Duodenal mucosa (tissue), 2 donors: ENCODE results near the gene SPSB1.

Experiments used
- H3K27ac ChIP-seq: one replicate; pipeline ENCODE4 v1.7.0; 2013; ENCODE audit warnings: low read depth, low read length
- H3K27me3 ChIP-seq, 2 donors: one replicate each; pipeline ENCODE4 v1.7.0; 2013; ENCODE audit warnings: low read length in 2 of 2, control low read depth in 1 of 2; ENCODE audit not compliant: insufficient read depth in 2 of 2, control insufficient read depth in 1 of 2
- H3K36me3 ChIP-seq, 2 donors: one replicate each; pipeline ENCODE4 v1.7.0; 2013; ENCODE audit warnings: low read length in 2 of 2, control low read depth in 1 of 2; ENCODE audit not compliant: insufficient read depth in 2 of 2, control insufficient read depth in 1 of 2
- H3K4me1 ChIP-seq, 2 donors: one replicate each; pipeline ENCODE4 v1.7.0; 2013; ENCODE audit warnings: low read length in 2 of 2, control low read depth in 1 of 2; ENCODE audit not compliant: insufficient read depth in 2 of 2, control insufficient read depth in 1 of 2
- H3K4me3 ChIP-seq, 2 donors: one replicate each; pipeline ENCODE4 v1.7.0; 2013; ENCODE audit warnings: low read length in 2 of 2, low read depth in 1 of 2
- H3K9ac ChIP-seq, 2 donors: one replicate each; pipeline ENCODE4 v1.7.0; 2013; ENCODE audit warnings: low read length in 2 of 2, low read depth in 1 of 2
- H3K9me3 ChIP-seq, 2 donors: one replicate each; pipeline ENCODE4 v1.7.0; 2013; ENCODE audit warnings: low read length in 2 of 2, control low read depth in 1 of 2; ENCODE audit not compliant: control insufficient read depth in 1 of 2

SPSB1 gene

GRCh38 chr1:9361630-9362260 is 69.1 kb downstream of the SPSB1 start:
- Histone ChIP-seq H3K36me3 (peaks cover 7 to 29% of the 10 kb centered on the region in 2 donors), H3K27ac (no peak overlapping the region), H3K9ac (no peak overlapping the region), H3K4me1 (peaks cover 4 to 7% of the 10 kb centered on the region in 2 donors), H3K27me3 (no peaks in the 10 kb centered on the region), H3K9me3 (no peaks in the 10 kb centered on the region), H3K4me3 (no peak overlapping the region)

- Histone ChIP-seq H3K9ac (no peak overlapping the region), H3K27me3 (no peaks in the 10 kb centered on the region), H3K36me3 (peaks cover 7 to 25% of the 10 kb centered on the region in 2 donors), H3K9me3 (no peaks in the 10 kb centered on the region), H3K4me1 (peaks cover 4 to 7% of the 10 kb centered on the region in 2 donors), H3K27ac (no peak overlapping the region), H3K4me3 (no peak overlapping the region)
Observed at GRCh38 chr1:9362488-9362887, 69.8 kb downstream of the SPSB1 start.

- H3K27me3 ChIP-seq = no peaks in the 10 kb centered on the region
- no peak overlapping the region for H3K9ac ChIP-seq
- peaks cover 7 to 25% of the 10 kb centered on the region in 2 donors for H3K36me3 ChIP-seq
- no peak overlapping the region for H3K27ac ChIP-seq
- H3K4me1 ChIP-seq = peaks cover 4 to 7% of the 10 kb centered on the region in 2 donors
- no peak overlapping the region for H3K4me3 ChIP-seq
- H3K9me3 ChIP-seq = no peaks in the 10 kb centered on the region
Observed at GRCh38 chr1:9363061-9363471, 70.4 kb downstream of the SPSB1 start.

GRCh38 chr1:9366298-9366697 is 73.6 kb downstream of the SPSB1 start:
- H3K36me3 ChIP-seq = peaks cover 11 to 13% of the 10 kb centered on the region in 2 donors
- H3K27me3 ChIP-seq = no peaks in the 10 kb centered on the region
- H3K9ac ChIP-seq = no peak overlapping the region
- no peak overlapping the region for H3K4me3 ChIP-seq
- peaks cover 4 to 6% of the 10 kb centered on the region in 2 donors for H3K4me1 ChIP-seq
- no peak overlapping the region for H3K27ac ChIP-seq
- no peaks in the 10 kb centered on the region for H3K9me3 ChIP-seq

- H3K4me1 ChIP-seq = peaks cover 9 to 11% of the 10 kb centered on the region in 2 donors
- H3K27ac ChIP-seq = no peak overlapping the region
- H3K4me3 ChIP-seq = no peak overlapping the region
- H3K27me3 ChIP-seq = no peaks in the 10 kb centered on the region
- no peak overlapping the region for H3K9ac ChIP-seq
- H3K36me3 ChIP-seq = peaks cover 11 to 13% of the 10 kb centered on the region in 2 donors
- no peaks in the 10 kb centered on the region for H3K9me3 ChIP-seq
Observed at GRCh38 chr1:9366943-9367780, 74.5 kb downstream of the SPSB1 start.

- peaks cover 11 to 13% of the 10 kb centered on the region in 2 donors for H3K36me3 ChIP-seq
- H3K27ac ChIP-seq = no peak overlapping the region
- H3K4me1 ChIP-seq = peaks cover 13 to 15% of the 10 kb centered on the region in 2 donors
- H3K9ac ChIP-seq = no peak overlapping the region
- H3K9me3 ChIP-seq = no peaks in the 10 kb centered on the region
- H3K4me3 ChIP-seq = no peak overlapping the region
- H3K27me3 ChIP-seq = no peaks in the 10 kb centered on the region
Observed at GRCh38 chr1:9367806-9368205, 75.1 kb downstream of the SPSB1 start.

GRCh38 chr1:9368356-9368755 is 75.7 kb downstream of the SPSB1 start:
- H3K27ac ChIP-seq = no peak overlapping the region
- peaks cover 11 to 13% of the 10 kb centered on the region in 2 donors for H3K36me3 ChIP-seq
- no peak overlapping the region for H3K9ac ChIP-seq
- H3K4me3 ChIP-seq = no peak overlapping the region
- no peaks in the 10 kb centered on the region for H3K9me3 ChIP-seq
- no peaks in the 10 kb centered on the region for H3K27me3 ChIP-seq
- H3K4me1 ChIP-seq = peaks cover 10 to 17% of the 10 kb centered on the region in 2 donors

- no peaks in the 10 kb centered on the region for H3K9me3 ChIP-seq
- H3K4me3 ChIP-seq = no peak overlapping the region
- no peak overlapping the region for H3K9ac ChIP-seq
- no peaks in the 10 kb centered on the region for H3K27me3 ChIP-seq
- H3K36me3 ChIP-seq = peaks cover 11 to 13% of the 10 kb centered on the region in 2 donors
- peaks cover 15 to 17% of the 10 kb centered on the region in 2 donors for H3K4me1 ChIP-seq
- H3K27ac ChIP-seq = no peak overlapping the region
Observed at GRCh38 chr1:9369964-9370788, 77.5 kb downstream of the SPSB1 start.

GRCh38 chr1:9371391-9371935 is 78.8 kb downstream of the SPSB1 start:
- Histone ChIP-seq H3K27me3 (no peaks in the 10 kb centered on the region), H3K4me3 (no peak overlapping the region), H3K4me1 (peaks cover 17 to 21% of the 10 kb centered on the region in 2 donors), H3K9ac (peak overlapping the region in 1 of 2 donors; percentile 25), H3K9me3 (no peaks in the 10 kb centered on the region), H3K27ac (peak overlapping the region; percentile 65), H3K36me3 (peaks cover 4 to 13% of the 10 kb centered on the region in 2 donors)
